ENCODE data around the gene DDX59. TPM values are rescaled to one million over a fixed set of nuclear protein-coding genes. Genes with fewer than 3 reads are reported as not detected.

The DDX59 gene
- 10 to 100 TPM; 13.7 to 59.4 (median 16.8) TPM for total RNA-seq

- H3K27ac ChIP-seq, result peak within 1 kb of the TSS; percentile 98 to 100 (median 98)
- peaks cover 0 to 16% (median 3%) of the 10 kb centered on the region in 4 donors for H3K4me1 ChIP-seq
- no peaks in the 10 kb centered on the region for H3K27me3 ChIP-seq
Observed at GRCh38 chr1:200669314-200670241, at the start of gene DDX59. DDX59 (minus strand) TSS chr1:200669907; CDS start chr1:200666740, 3,167 bp downstream.

GRCh38 chr1:200714504-200715187 lies 44.9 kb upstream of the DDX59 start:
- no peaks in the 10 kb centered on the region for H3K27me3 ChIP-seq
- H3K36me3 ChIP-seq, result no peaks in the 10 kb centered on the region
- no peak overlapping the region for H3K4me3 ChIP-seq
- H3K27ac ChIP-seq, result no peak overlapping the region
- H3K9me3 ChIP-seq, result no peaks in the 10 kb centered on the region
- H3K4me1 ChIP-seq, result no peaks in the 10 kb centered on the region
- TF ChIP-seq CTCF (IDR thresholded peaks at IDR 0.05) (no peak), POLR2A (IDR thresholded peaks at IDR 0.05) (no peak)
- no peak for DNase-seq

More at GRCh38 chr1:200669314-200670241, at the start of gene DDX59:
- peak within 1 kb of the TSS; percentile 79 to 98 (median 87) for H3K4me3 ChIP-seq
- peak; percentile 84 to 97 (median 96) for DNase-seq
- H3K36me3 ChIP-seq, result peaks cover 0 to 7% (median 0%) of the 10 kb centered on the region in 3 donors
- H3K9me3 ChIP-seq, result no peaks in the 10 kb centered on the region
- TF ChIP-seq POLR2A (IDR thresholded peaks at IDR 0.05) (peak; percentile 91 to 96), CTCF (IDR thresholded peaks at IDR 0.05) (no peak)

GRCh38 chr1:200710166-200710565 lies 40.5 kb upstream of the DDX59 start:
- H3K36me3 ChIP-seq, result no peaks in the 10 kb centered on the region
- DNase-seq, result no peak
- TF ChIP-seq CTCF (IDR thresholded peaks at IDR 0.05) (no peak), POLR2A (IDR thresholded peaks at IDR 0.05) (no peak)
- H3K27me3 ChIP-seq, result no peaks in the 10 kb centered on the region
- no peak overlapping the region for H3K27ac ChIP-seq
- no peaks in the 10 kb centered on the region for H3K4me1 ChIP-seq
- H3K4me3 ChIP-seq, result no peak overlapping the region
- no peaks in the 10 kb centered on the region for H3K9me3 ChIP-seq

GRCh38 chr1:200708769-200709168 lies 39.1 kb upstream of the DDX59 start:
- no peaks in the 10 kb centered on the region for H3K27me3 ChIP-seq
- no peak overlapping the region for H3K27ac ChIP-seq
- H3K36me3 ChIP-seq, result no peaks in the 10 kb centered on the region
- H3K9me3 ChIP-seq, result no peaks in the 10 kb centered on the region
- no peak overlapping the region for H3K4me3 ChIP-seq
- H3K4me1 ChIP-seq, result no peaks in the 10 kb centered on the region
- no peak for TF ChIP-seq POLR2A (IDR thresholded peaks at IDR 0.05)
- no peak for TF ChIP-seq CTCF (IDR thresholded peaks at IDR 0.05)
- DNase-seq, result no peak

- no peaks in the 10 kb centered on the region for H3K27me3 ChIP-seq
- no peak overlapping the region for H3K27ac ChIP-seq
- H3K36me3 ChIP-seq, result no peaks in the 10 kb centered on the region
- no peak overlapping the region for H3K4me3 ChIP-seq
- DNase-seq, result no peak
- TF ChIP-seq CTCF (IDR thresholded peaks at IDR 0.05), result no peak
- TF ChIP-seq POLR2A (IDR thresholded peaks at IDR 0.05), result no peak
- H3K4me1 ChIP-seq, result no peaks in the 10 kb centered on the region
- no peaks in the 10 kb centered on the region for H3K9me3 ChIP-seq
Observed at GRCh38 chr1:200708161-200708560, 38.5 kb upstream of the DDX59 start.

Data from Peyer's patch (tissue), 4 donors.